SW480 (cell line): ENCODE data around the gene EXOC6.

ENCODE experiments used
- DNase-seq: peaks from one replicate; pipeline ENCODE4 v3.0.0-alpha.2; 2016; ENCODE audit warnings: low spot score

Gene EXOC6

GRCh38 chr10:92832998-92833650, 15.2 kb upstream of the EXOC6 start:
- no peak for DNase-seq

DNA sequence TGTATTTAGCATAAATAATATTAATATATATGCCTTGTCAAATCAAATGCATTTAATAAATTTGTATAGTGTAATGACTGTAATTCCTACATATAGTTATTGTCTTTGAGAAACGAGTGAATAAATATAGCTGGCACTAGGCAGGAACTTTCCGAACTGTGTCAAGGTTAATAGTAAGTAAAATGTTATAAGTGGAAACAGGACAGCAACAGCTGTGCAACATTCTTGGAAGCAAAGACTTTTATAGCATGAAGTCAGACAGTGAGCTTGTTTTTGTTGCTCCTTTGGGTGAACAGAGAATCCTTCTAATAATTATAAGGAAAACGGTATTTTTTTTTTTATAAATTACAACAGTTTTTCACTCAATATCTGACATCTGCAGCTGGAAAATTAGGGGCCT, 14.0 kb upstream of the EXOC6 start:
- DNase-seq: no peak

- DNase-seq: no peak
These were observed 13.3 kb upstream of the EXOC6 start for GRCh38 chr10:92834986-92835385.

DNA sequence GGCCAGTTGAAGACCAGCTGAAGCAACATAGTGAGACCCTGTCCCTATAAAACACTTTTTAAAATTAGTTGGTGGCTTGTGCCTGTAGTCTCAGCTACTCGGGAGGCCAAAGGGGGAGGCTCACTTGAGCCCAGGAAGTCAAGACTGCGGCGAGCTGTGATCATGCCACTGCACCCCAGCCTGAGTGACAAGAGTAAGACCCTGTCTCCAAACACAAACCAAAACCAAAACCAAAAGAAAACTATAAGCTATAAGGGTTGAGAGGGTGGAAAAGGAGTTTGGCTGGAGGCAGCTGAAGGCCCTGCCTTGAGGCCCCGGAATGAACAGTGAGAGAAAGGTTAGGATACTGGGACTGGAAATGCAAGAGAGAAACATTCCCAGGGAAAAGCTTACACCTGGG, 10.9 kb upstream of the EXOC6 start:
- DNase-seq: no peak

DNA sequence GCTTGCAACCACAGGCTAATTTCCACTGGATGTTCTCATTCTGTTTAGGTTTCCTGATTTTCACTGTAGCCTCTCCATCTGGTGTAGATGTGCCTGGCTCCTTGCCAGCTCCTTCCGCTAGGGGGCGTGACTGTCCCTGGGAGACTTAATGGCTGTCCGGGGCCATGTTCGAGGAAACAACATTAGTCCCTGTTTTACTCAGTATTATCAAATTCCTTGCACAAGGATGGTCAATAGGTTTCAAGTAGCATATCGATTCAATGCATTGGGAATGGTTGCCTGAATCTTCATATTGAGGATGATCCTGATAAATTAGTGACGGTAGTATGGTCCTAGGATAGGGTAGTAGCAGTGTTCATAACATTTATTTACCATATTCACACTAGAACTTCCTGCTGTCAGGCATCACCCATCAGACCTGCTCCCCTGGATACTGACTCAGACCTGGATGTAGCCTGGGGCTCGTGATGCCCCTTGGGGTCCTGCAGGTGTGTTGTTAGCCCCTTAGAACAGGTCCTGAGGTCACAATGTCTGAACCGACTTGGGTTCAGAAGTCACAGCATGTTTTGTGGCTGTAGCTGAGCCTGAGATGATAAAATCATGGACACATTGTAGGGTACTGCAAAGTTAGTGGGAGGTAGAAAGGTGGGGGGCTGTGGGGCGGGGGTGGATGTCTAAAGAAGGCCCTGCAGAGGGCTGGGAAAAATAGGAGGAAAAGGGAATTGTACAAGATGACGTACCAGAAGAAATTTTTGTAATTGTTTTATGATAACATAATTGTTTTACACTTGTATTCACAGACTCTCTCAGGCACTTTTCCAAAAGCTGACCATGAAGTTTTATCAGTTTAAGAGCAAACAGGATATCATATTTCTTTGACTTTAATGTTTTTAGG, 8.9 kb upstream of the EXOC6 start:
- no peak for DNase-seq

DNA sequence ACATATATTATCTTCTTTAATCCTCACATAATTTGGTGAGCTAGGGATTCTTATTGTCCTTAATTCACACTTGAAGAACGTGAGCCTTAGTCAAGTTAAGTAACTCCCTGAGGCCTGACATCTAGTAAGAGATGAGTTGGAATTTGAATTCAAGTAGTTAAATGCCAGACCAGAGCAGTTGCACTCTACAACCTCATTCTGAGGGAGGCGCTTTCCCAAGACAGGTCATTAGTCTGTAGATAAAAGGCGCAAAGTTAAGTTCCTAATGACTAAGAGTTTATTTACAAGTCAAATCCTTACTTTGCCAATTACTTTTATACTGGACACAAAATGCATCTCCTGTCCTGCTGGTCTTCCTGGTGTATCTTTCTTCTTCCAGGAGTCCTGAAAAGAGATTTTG, 3.6 kb upstream of the EXOC6 start:
- no peak for DNase-seq

GRCh38 chr10:92845921-92846320, 2.4 kb upstream of the EXOC6 start:
- no peak for DNase-seq

GRCh38 chr10:92846344-92846743, 2.0 kb upstream of the EXOC6 start:
- no peak for DNase-seq

- DNase-seq: no peak
These were observed 1.5 kb upstream of the EXOC6 start for GRCh38 chr10:92846854-92847201.

GRCh38 chr10:92847202-92847864, 987 bp upstream of the EXOC6 start:
- peak; percentile 79 for DNase-seq

DNA sequence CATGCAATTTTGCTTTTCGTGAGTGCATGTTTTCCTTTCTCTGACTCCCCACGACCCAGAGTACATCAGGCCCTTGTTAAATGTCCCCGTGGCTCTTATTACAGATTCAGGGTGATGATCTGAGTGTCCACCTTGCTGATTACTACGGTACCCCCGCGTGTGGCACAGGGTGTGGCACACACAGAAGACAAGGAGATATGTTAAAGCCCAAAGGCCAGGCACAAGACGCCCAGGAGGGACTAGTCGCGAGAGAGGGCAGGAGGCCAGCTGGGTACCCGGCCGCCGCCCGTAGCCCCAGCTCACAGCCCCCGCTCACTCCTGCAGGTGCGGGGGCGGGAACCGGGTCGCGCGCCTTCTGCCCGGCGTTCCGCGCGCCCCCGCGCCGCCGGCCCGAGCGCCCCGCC, 281 bp upstream of the EXOC6 start:
- no peak for DNase-seq

DNA sequence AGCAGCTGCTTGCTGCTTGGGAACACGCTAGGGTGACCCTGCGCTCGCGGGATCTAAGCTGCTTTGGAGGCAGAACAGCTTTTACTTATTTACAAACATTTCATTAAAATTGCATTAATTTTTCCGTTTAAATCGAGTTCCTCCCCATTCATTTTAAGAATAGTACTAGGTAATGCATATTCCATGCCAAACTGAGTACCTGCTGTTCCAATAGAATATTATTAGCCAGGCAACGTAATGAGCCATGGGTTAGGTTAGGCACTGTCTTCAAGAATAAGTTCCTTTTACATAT, 860 bp downstream of the EXOC6 start:
- DNase-seq: peak; percentile 29

GRCh38 chr10:92849576-92850090, 1.3 kb downstream of the EXOC6 start:
- DNase-seq: peak; percentile 4

DNA sequence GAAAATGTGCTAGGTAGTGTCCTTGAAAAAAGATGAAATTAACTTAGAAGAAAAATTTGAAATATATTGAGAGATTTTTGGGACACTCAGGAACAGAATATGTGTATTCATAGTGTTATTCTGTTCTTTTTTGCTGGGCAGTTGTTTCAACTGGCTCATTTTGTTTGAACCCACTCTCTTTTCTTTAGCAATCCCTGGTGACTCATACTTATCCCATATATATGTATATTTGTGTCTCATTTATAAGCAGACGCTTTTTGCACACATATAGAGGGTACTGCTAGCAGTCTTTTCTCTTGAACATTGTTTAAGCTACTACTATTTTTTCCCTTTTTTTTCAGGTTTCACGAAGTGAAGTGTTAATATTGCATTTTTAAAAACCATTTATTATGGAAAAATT, 1.9 kb downstream of the EXOC6 start:
- DNase-seq: peak; percentile 8

GRCh38 chr10:92851003-92851402, 2.7 kb downstream of the EXOC6 start:
- DNase-seq: no peak

DNA sequence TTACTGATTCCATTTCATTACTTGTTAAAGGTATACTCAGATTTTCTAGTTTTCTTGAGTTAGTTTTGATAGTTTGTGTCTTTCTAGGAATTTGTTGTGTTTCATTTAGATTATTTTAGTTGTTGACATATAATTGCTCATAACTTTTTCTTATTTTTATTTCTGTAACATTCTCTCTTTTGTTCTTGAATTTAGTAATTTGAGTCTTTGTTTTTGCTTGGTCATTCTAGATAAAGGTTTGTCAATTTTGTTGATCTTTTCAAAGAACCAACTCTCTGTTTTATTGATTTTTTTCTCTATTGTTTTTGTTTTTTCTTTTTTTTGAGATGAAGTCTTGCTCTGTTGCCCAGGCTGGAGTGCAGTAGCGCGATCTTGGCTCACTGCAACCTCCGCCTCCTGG, 7.2 kb downstream of the EXOC6 start:
- no peak for DNase-seq

DNA sequence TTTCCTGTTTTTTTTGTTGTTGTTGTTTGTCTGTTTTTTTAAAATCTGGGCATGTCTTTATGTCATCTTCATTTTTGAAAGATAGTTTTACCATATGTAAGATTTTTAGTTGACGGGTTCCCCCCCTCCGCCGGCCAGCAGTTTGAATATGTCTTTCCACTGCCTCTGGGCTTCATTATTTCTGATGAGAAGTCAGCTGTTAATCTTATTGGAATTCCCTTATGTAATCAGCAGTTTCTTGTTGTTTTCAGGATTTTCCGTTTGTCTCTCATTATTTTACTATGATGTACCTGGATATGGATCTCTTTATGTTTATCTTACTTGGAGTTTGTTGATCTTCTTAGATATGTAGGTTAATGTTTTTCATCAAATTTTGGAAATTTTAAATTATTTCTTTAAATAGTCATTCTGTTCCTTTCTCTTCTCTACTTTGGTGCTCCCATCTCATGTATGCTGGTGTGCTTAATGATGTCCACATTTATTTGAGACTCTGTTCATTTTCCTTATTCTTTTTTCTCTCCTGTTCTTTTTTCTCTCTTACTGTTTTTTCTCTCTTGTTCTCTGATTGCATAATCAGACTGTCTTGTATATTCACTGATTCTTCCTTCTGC, 9.7 kb downstream of the EXOC6 start:
- DNase-seq: peak; percentile 36

DNA sequence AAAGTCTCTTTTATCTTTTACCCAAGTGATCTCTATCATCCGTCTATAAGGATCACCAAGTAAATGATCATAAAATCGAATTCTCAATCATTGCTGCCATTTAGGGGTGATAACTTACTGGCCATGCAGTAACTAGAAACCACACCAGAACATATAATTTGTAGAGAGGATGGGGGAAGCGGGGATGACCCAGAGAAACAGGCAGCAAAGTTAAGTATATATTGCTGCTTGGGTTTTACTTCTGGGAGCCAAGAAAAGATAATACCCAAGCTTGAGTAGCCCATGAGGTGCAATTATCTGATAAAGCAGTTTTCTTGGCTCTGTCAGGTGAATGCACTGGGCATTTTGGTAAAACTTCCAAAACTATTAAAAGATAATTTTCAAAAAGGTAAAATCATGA, 18.9 kb downstream of the EXOC6 start:
- DNase-seq: no peak

DNA sequence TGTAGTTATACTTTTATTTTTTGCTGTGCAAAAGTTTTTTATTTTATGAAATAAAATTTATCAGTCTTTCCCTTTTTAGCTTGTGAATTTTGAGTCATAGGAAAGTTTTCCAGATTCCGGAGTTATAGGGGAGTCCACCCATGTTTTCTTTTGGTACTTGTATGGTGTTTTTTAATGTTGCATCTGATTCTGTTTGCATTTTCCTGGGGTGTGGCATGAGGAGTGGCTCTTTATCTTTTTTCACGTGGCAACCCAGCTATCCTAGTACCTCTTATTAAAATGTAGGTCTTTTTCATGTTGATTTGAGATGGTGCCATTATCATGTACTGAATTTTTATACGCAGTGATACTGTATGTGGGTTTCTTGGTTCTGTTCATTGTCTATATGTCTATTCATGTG, 19.7 kb downstream of the EXOC6 start:
- no peak for DNase-seq

DNA sequence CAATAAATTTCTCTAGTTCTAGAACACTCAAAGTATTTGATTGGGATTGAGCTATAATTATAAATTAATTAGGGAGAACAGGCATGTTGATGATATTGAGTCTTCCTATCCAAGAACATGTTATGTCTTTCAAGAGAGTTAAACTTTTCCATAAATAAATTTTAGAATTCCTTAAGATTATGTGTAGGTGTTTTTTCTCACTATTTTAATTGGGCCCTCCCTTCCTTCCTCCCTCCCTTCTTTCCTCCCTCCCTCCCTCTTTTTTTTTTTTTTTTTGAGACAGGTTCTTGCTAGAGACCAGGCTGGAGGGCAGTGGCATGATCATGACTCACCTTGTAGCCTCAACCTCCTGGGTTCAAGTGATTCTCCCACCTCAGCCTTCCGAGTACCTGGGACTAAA, 20.2 kb downstream of the EXOC6 start:
- no peak for DNase-seq

DNA sequence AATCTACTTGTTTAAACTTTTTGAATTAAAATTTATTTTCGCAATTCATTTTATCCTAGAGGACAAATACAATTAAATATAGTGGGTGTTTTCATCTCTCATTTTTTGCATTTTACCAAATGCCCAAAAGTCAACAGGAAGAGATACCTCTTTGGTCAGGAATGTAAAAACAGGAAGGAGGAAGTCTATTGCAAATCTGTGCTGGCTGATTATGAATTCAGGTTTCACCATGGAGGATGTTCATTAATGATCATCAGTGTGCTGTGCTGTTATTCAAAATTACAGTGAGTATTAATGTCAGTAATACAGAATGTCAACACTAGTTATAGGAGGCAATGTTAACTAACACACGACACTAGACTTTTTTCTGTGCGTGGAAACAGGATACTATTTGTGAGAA, 24.7 kb downstream of the EXOC6 start:
- no peak for DNase-seq

- DNase-seq: no peak
These were observed 28.3 kb downstream of the EXOC6 start for GRCh38 chr10:92876509-92877036.
